KMS-11 (cell line): ENCODE measurements around the gene TMEM114.

Source experiments
- H2AFZ ChIP-seq: fragments of 200-600 bp; sonication (generic); 2 replicates; pipeline ENCODE4 v1.6.1; 2016; ENCODE audit warnings: antibody characterized with exemption, mixed run types, low read depth
- H3K27ac ChIP-seq: fragments of 200-600 bp; sonication (generic); 2 replicates; pipeline ENCODE4 v1.6.1; 2016; ENCODE audit warnings: mild to moderate bottlenecking, mixed run types
- H3K27me3 ChIP-seq: fragments of 200-600 bp; sonication (generic); 2 replicates; pipeline ENCODE4 v1.6.1; 2017; ENCODE audit warnings: mild to moderate bottlenecking, low read depth, mixed run types, moderate library complexity; ENCODE audit not compliant: insufficient read depth
- H3K36me3 ChIP-seq: fragments of 200-600 bp; sonication (generic); 2 replicates; pipeline ENCODE4 v1.6.1; 2017; ENCODE audit warnings: mild to moderate bottlenecking, mixed run types; ENCODE audit not compliant: insufficient read depth
- H3K4me1 ChIP-seq: fragments of 200-600 bp; sonication (generic); 2 replicates; pipeline ENCODE4 v1.6.1; 2016; ENCODE audit warnings: mild to moderate bottlenecking, low read depth, mixed run types; ENCODE audit not compliant: poor library complexity, severe bottlenecking
- H3K4me2 ChIP-seq: fragments of 200-600 bp; sonication (generic); 2 replicates; pipeline ENCODE4 v1.7.0; 2016; ENCODE audit warnings: mild to moderate bottlenecking, mixed run types
- H3K4me3 ChIP-seq: fragments of 200-600 bp; sonication (generic); IDR thresholded peaks from 2 replicates; pipeline ENCODE4 v1.6.1; 2017; ENCODE audit warnings: low read depth, low read length, mixed read lengths; ENCODE audit not compliant: insufficient read depth
- H3K79me2 ChIP-seq: fragments of 200-600 bp; sonication (generic); 2 replicates; pipeline ENCODE4 v1.6.1; 2016; ENCODE audit warnings: low read depth, mixed run types; ENCODE audit not compliant: insufficient read depth
- H3K9ac ChIP-seq: fragments of 200-600 bp; sonication (generic); 2 replicates; pipeline ENCODE4 v1.6.1; 2016; ENCODE audit warnings: mild to moderate bottlenecking, mixed run types
- H4K20me1 ChIP-seq: fragments of 200-600 bp; sonication (generic); 2 replicates; pipeline ENCODE4 v1.6.1; 2016; ENCODE audit warnings: mild to moderate bottlenecking, mixed run types; ENCODE audit not compliant: insufficient read depth
- TF ChIP-seq, protein P1 (sequence below): fragments of 200-600 bp; sonication (generic); conservative IDR thresholded peaks from 2 replicates; pipeline ENCODE4 v1.6.1; 2017; ENCODE audit warnings: low read depth, mild to moderate bottlenecking, antibody characterized with exemption, low read length, moderate library complexity, mixed read lengths

Gene TMEM114

DNA sequence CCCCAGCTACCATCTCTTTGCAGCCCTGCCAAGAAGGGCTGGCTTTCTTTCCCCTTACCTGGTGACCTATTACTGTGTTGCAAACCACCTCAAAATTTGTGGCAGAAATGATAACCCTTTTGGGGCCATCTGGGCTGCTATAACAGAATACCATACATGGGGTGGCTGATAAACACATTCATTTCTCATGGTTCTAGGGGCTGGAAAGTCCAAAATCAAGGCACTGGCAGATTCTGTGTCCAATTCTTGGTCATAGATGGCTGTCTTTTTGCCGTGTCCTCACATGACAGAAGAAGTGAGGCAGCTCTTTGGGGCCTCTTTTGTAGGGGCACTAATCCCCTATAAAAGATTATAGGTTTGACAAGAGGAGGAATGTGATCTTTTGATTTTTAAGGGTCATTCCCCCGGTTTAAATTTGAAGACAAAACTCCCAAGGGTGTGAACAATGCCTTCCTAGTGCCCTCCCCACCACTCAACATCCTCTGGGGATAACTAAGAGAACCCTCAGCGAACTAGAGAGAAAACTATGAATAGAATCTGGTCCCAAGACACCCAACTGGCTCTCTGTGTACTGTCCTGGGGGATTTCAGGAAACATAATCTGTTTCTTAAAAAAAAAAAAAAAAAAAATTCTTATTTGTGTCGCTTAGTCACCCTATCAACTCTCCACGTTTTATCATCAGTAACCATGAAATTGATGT, 29.5 kb upstream of the TMEM114 start:
- Histone ChIP-seq H3K4me3 (no peak overlapping the region), H3K79me2 (peaks cover 32% of the 10 kb centered on the region), H3K27ac (no peak overlapping the region), H3K4me1 (peaks cover 7% of the 10 kb centered on the region), H4K20me1 (no peaks in the 10 kb centered on the region), H3K27me3 (no peaks in the 10 kb centered on the region), H3K36me3 (no peaks in the 10 kb centered on the region), H3K9ac (no peak overlapping the region), H2AFZ (no peak overlapping the region), H3K4me2 (no peak overlapping the region)
- TF ChIP-seq, protein P1, sequence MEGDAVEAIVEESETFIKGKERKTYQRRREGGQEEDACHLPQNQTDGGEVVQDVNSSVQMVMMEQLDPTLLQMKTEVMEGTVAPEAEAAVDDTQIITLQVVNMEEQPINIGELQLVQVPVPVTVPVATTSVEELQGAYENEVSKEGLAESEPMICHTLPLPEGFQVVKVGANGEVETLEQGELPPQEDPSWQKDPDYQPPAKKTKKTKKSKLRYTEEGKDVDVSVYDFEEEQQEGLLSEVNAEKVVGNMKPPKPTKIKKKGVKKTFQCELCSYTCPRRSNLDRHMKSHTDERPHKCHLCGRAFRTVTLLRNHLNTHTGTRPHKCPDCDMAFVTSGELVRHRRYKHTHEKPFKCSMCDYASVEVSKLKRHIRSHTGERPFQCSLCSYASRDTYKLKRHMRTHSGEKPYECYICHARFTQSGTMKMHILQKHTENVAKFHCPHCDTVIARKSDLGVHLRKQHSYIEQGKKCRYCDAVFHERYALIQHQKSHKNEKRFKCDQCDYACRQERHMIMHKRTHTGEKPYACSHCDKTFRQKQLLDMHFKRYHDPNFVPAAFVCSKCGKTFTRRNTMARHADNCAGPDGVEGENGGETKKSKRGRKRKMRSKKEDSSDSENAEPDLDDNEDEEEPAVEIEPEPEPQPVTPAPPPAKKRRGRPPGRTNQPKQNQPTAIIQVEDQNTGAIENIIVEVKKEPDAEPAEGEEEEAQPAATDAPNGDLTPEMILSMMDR, result no peak

DNA sequence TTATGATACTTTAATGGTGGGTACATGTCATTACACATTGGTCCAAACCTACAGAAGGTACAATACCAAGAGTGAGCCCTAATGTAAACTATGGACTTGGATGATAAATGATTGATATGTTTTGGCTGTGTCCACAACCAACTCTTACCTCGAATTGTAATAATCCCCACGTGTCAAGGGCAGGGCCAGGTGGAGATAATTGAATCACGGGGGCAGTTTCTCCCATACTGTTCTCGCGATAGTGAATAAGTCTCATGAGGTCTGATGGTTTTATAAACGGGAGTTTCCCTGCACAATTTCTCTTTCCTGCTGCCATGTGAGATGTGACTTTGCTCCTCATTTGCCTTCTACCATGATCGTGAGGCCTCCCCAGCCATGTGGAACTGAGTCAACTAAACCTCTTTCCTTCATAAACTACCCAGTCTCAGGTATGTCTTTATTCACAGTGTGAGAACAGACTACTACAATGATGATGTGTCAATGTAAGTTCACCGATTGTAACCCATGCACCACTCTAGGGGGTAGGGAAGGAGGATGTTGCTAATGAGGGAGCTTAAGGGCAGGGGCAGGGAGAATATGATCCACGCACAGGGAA, 24.2 kb upstream of the TMEM114 start:
- Histone ChIP-seq H2AFZ (no peak overlapping the region), H3K9ac (no peak overlapping the region), H3K79me2 (no peaks in the 10 kb centered on the region), H3K36me3 (no peaks in the 10 kb centered on the region), H3K4me1 (no peaks in the 10 kb centered on the region), H3K27ac (no peak overlapping the region), H3K4me2 (no peak overlapping the region), H4K20me1 (no peaks in the 10 kb centered on the region), H3K4me3 (no peak overlapping the region), H3K27me3 (no peaks in the 10 kb centered on the region)
- TF ChIP-seq, protein P1, result no peak

DNA sequence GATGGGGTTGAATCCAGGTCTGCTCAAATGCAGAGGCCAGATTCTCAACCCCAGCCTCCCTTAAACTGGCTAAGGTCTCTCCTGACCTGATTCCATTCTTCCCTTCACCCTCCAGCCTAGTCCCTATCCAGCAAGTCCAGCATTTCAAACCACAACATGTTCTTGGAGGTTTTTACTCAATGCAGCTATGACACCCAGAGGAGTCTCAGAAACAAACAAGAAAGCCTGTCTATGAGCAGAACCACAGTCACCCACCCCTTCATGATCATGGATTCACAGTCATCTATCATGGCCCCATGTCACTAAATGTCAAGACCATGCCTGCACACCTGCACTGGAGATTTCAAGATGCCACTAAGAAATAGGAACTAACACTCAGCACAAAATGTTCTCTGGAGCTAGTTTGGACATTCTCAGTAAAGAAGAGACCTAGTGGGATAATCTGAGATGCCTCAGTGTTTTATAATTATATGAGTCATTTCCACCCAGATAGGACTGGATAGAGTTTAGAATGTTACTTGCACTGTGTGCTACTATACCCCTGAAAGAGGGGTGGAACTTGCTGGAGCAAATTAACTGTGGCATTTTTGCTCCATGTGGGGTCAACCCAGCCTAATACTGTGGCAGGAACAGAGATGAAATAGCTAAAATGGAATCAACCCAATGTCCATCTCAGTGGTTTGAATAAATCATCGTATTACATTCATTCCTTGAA, 21.7 kb upstream of the TMEM114 start:
- H3K4me2 ChIP-seq, result no peak overlapping the region
- no peaks in the 10 kb centered on the region for H3K27me3 ChIP-seq
- no peak overlapping the region for H2AFZ ChIP-seq
- no peaks in the 10 kb centered on the region for H3K36me3 ChIP-seq
- no peak overlapping the region for H3K9ac ChIP-seq
- TF ChIP-seq, protein P1, result no peak
- no peaks in the 10 kb centered on the region for H3K79me2 ChIP-seq
- H4K20me1 ChIP-seq, result no peaks in the 10 kb centered on the region
- H3K27ac ChIP-seq, result no peak overlapping the region
- no peak overlapping the region for H3K4me3 ChIP-seq
- no peaks in the 10 kb centered on the region for H3K4me1 ChIP-seq

DNA sequence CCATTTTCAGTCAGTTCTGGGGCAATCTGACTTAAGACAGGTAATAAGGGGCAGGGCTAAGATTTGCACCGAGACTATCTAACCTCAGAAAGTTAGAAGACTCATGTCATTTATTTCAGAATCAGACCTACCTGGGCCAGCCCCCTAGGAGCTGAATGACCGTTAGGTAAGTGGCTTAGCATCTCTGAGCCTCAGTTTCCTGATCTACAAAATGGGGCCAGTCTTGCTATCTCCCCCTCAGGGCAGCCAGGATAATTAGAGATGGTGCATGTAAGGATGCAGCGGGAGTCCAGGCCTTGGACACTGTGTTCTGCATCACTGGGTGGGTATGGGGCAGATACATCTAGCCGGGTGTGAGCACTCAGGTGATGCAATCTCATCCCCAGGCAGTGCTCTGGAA, 20.8 kb upstream of the TMEM114 start:
- TF ChIP-seq, protein P1, result no peak
- Histone ChIP-seq H4K20me1 (no peaks in the 10 kb centered on the region), H3K4me3 (no peak overlapping the region), H3K4me1 (no peaks in the 10 kb centered on the region), H3K27ac (no peak overlapping the region), H3K9ac (no peak overlapping the region), H3K27me3 (no peaks in the 10 kb centered on the region), H3K36me3 (no peaks in the 10 kb centered on the region), H3K4me2 (no peak overlapping the region), H2AFZ (no peak overlapping the region), H3K79me2 (no peaks in the 10 kb centered on the region)
